Osteocyte (in vitro differentiated cells): Measurements from ENCODE around the gene SERPINA1. TPM values are rescaled to one million over a fixed set of nuclear protein-coding genes. Genes with fewer than 3 reads are reported as not detected.

Source experiments
- DNase-seq: peaks from one replicate; pipeline ENCODE4 v3.0.0; 2021; ENCODE audit warnings: mixed read lengths; ENCODE audit not compliant: unreplicated experiment; ENCODE audit errors: extremely low spot score
- H3K27ac Mint-ChIP-seq: one replicate; pipeline ENCODE4 v1.8.0; 2021; ENCODE audit warnings: mild to moderate bottlenecking, mixed read lengths; ENCODE audit not compliant: unreplicated experiment
- H3K27me3 Mint-ChIP-seq: one replicate; pipeline ENCODE4 v1.8.0; 2021; ENCODE audit warnings: mixed read lengths; ENCODE audit not compliant: unreplicated experiment
- H3K36me3 Mint-ChIP-seq: one replicate; pipeline ENCODE4 v1.8.0; 2021; ENCODE audit warnings: mixed read lengths; ENCODE audit not compliant: unreplicated experiment
- H3K4me1 Mint-ChIP-seq: one replicate; pipeline ENCODE4 v1.8.0; 2021; ENCODE audit warnings: mixed read lengths; ENCODE audit not compliant: unreplicated experiment
- H3K4me3 Mint-ChIP-seq: one replicate; pipeline ENCODE4 v1.8.0; 2021; ENCODE audit warnings: mild to moderate bottlenecking, moderate library complexity, mixed read lengths; ENCODE audit not compliant: unreplicated experiment
- H3K9me3 Mint-ChIP-seq: one replicate; pipeline ENCODE4 v1.8.0; 2021; ENCODE audit warnings: mixed read lengths; ENCODE audit not compliant: unreplicated experiment
- CTCF ChIP-seq: fragments of 200-600 bp; sonication (generic); IDR thresholded peaks from 2 replicates; pipeline ENCODE4 v1.5.0; 2021; ENCODE audit warnings: antibody characterized with exemption, mild to moderate bottlenecking, moderate library complexity
- total RNA-seq: library from RNA; stranded (reverse); gene quantifications from 2 replicates; pipeline ENCODE4 v1.2.1, GENCODE V29; 2021

SERPINA1 gene
- total RNA-seq, 1 donor from 2014 or later = not detected

DNA sequence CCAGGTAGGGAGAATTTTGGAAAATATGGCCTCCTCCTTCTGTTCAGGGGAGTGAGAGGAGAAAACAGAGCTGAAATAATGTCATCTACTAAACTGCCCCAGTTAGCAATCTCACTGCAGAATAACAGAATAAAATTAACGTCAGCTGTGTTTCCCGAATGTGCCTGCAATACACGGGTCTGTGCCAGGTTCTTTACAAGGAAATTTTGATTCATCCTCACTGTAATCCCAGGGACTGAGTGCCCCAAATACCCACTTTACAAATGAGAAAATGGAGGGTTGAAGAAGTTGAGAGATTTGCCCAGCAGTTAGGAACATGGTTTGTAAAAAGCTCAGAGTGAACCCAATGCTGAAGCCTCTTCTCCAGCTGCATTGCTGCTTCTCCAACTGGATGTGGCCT is 44.0 kb downstream of the SERPINA1 start:
- no peak for DNase-seq
- Mint-ChIP-seq H3K4me3 (no peak overlapping the region), H3K27me3 (no peaks in the 10 kb centered on the region), H3K4me1 (peaks cover 11% of the 10 kb centered on the region), H3K27ac (no peak overlapping the region), H3K9me3 (no peaks in the 10 kb centered on the region), H3K36me3 (no peaks in the 10 kb centered on the region)
- no peak for TF ChIP-seq CTCF

DNA sequence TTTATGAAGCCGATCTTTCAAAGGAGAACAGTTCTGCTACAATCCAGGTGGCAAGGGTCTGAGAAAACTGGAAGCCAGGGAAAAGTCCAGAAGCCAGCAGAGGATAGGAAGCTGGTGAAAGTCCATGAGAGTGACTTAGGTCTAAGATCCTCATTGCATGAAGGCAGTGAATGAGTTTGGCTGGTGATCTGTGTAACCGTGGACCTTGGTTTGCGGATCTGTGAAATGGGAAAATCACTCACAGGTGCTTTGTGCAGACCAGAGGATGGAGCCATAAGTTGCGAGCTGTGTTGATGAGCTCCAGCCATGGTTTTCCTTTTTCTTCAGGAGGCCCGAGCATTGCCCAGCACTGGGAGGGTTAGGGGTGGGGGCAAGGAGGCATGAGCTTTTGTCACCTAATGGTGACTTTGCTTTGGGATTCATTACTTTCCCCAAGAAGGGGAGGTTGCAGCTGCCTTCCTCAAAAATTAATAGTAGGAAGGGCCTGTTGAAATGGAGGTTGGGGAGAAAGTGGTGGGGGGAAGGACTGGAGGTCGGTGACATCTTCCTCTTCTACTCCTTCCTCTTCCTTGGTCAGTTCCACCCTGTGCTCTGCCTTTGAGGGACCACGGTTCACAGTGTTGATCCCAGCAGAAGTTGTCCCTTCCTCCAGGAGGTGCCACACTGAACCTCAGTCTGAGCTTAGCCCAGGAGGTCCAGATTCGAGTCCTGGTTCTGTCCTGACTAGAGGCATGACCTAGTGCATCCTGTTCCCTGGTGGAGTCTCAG is 45.0 kb downstream of the SERPINA1 start:
- Mint-ChIP-seq H3K27ac (no peak overlapping the region), H3K9me3 (no peaks in the 10 kb centered on the region), H3K27me3 (no peaks in the 10 kb centered on the region), H3K4me1 (peaks cover 11% of the 10 kb centered on the region), H3K4me3 (no peak overlapping the region), H3K36me3 (no peaks in the 10 kb centered on the region)
- peak; percentile 49 for DNase-seq
- TF ChIP-seq CTCF = no peak

- H3K4me1 Mint-ChIP-seq = peaks cover 11% of the 10 kb centered on the region
- H3K4me3 Mint-ChIP-seq = no peak overlapping the region
- DNase-seq = peak; percentile 86
- peak overlapping the region; percentile 29 for H3K27ac Mint-ChIP-seq
- no peak for TF ChIP-seq CTCF
- no peaks in the 10 kb centered on the region for H3K36me3 Mint-ChIP-seq
- H3K9me3 Mint-ChIP-seq = no peaks in the 10 kb centered on the region
- no peaks in the 10 kb centered on the region for H3K27me3 Mint-ChIP-seq
Measured at GRCh38 chr14:94342334-94342934, 46.0 kb downstream of the SERPINA1 start.

GRCh38 chr14:94341656-94342333 is 46.6 kb downstream of the SERPINA1 start:
- TF ChIP-seq CTCF = no peak
- DNase-seq = no peak
- Mint-ChIP-seq H3K27me3 (no peaks in the 10 kb centered on the region), H3K4me3 (no peak overlapping the region), H3K36me3 (no peaks in the 10 kb centered on the region), H3K4me1 (peaks cover 11% of the 10 kb centered on the region), H3K27ac (peak overlapping the region; percentile 29), H3K9me3 (no peaks in the 10 kb centered on the region)

DNA sequence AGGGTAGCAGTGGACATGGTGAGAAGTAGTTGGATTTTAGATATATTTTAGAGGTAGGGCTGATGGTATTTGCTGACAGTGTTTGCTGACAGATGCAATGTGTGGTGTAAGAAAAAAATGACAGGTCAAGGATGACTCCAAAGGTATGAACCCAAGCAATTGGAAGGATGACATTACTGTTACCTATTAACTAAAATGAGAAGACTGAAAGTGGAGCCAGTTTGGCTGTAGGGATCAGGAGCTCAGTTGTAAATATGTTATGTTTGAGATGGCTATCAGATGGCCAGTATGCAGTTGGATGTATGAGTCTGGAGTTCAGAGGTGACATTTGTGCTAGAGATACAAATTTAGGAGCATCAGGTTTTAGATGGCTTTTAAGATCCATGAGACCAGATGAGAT is 47.9 kb downstream of the SERPINA1 start:
- H3K27ac Mint-ChIP-seq = no peak overlapping the region
- no peaks in the 10 kb centered on the region for H3K27me3 Mint-ChIP-seq
- H3K4me3 Mint-ChIP-seq = no peak overlapping the region
- H3K36me3 Mint-ChIP-seq = no peaks in the 10 kb centered on the region
- peaks cover 11% of the 10 kb centered on the region for H3K4me1 Mint-ChIP-seq
- no peak for TF ChIP-seq CTCF
- no peaks in the 10 kb centered on the region for H3K9me3 Mint-ChIP-seq
- DNase-seq = no peak
